Keratinocyte (primary cell): Measurements from ENCODE around the gene BICD1. TPM values are rescaled to one million over a fixed set of nuclear protein-coding genes. Genes with fewer than 3 reads are reported as not detected.

Experiments used
- DNase-seq: peaks from one replicate; pipeline ENCODE4 v3.0.0-alpha.2; 2011; ENCODE audit warnings: low read depth, missing footprints, low spot score
- FAIRE-seq: peaks from 2 replicates; lab custom pipeline; 2011; peaks lifted over from hg19 to GRCh38; lab: Jason Lieb, UNC
- H2AFZ ChIP-seq: 2 replicates; pipeline ENCODE4 v1.6.0; 2012; ENCODE audit warnings: low read length, control low read depth, inconsistent platforms; ENCODE audit not compliant: control insufficient read depth
- H3K27ac ChIP-seq: 2 replicates; pipeline ENCODE4 v1.5.1; 2011; ENCODE audit warnings: low read length; ENCODE audit not compliant: control insufficient read depth, insufficient read depth
- H3K27me3 ChIP-seq: 3 replicates; pipeline ENCODE4 v1.6.0; 2011; ENCODE audit warnings: low read length; ENCODE audit not compliant: control insufficient read depth, insufficient read depth; ENCODE audit errors: extremely low read depth
- H3K36me3 ChIP-seq, 2 experiments: 2 replicates in 1 of 2; 3 replicates in 1 of 2; pipeline ENCODE4 v1.5.1; 2011; ENCODE audit warnings: low read length in 2 of 2, mild to moderate bottlenecking in 1 of 2; ENCODE audit not compliant: control insufficient read depth in 2 of 2, insufficient read depth in 2 of 2; ENCODE audit errors: extremely low read depth in 1 of 2
- H3K4me1 ChIP-seq: 3 replicates; pipeline ENCODE4 v1.5.1; 2011; ENCODE audit warnings: low read length; ENCODE audit not compliant: control insufficient read depth, insufficient read depth; ENCODE audit errors: extremely low read depth
- H3K4me2 ChIP-seq: 3 replicates; pipeline ENCODE4 v1.6.0; 2011; ENCODE audit warnings: low read depth, low read length; ENCODE audit not compliant: control insufficient read depth, insufficient read depth; ENCODE audit errors: extremely low read depth
- H3K4me3 ChIP-seq, 3 experiments: fragments of 200-600 bp in 1 of 3; sonication (generic) in 1 of 3; 2 replicates in 2 of 3; 3 replicates in 1 of 3; pipeline ENCODE4 v1.5.1; 2011 to 2016; ENCODE audit warnings: low read length in 3 of 3, mild to moderate bottlenecking in 3 of 3, control low read depth in 2 of 3, inconsistent platforms in 1 of 3, low read depth in 1 of 3, mixed read lengths in 1 of 3, mixed run types in 1 of 3, moderate library complexity in 1 of 3; ENCODE audit not compliant: control insufficient read depth in 2 of 3, insufficient read depth in 2 of 3; ENCODE audit errors: extremely low read depth in 1 of 3
- H3K79me2 ChIP-seq: 2 replicates; pipeline ENCODE4 v1.6.0; 2012; ENCODE audit warnings: low read length; ENCODE audit not compliant: control insufficient read depth, insufficient read depth
- H3K9ac ChIP-seq: 3 replicates; pipeline ENCODE4 v1.6.0; 2011; ENCODE audit warnings: low read length; ENCODE audit not compliant: control insufficient read depth, insufficient read depth; ENCODE audit errors: extremely low read depth
- H3K9me1 ChIP-seq: 3 replicates; pipeline ENCODE4 v1.6.0; 2011; ENCODE audit warnings: low read length; ENCODE audit not compliant: control insufficient read depth, insufficient read depth; ENCODE audit errors: extremely low read depth
- H3K9me3 ChIP-seq: 2 replicates; pipeline ENCODE4 v1.5.1; 2012; ENCODE audit warnings: low read depth, low read length; ENCODE audit not compliant: control insufficient read depth
- H4K20me1 ChIP-seq: 3 replicates; pipeline ENCODE4 v1.6.0; 2011; ENCODE audit warnings: low read length; ENCODE audit not compliant: control insufficient read depth, insufficient read depth; ENCODE audit errors: extremely low read depth
- EZH2 ChIP-seq: IDR thresholded peaks from one replicate; pipeline ENCODE4 v1.6.1; 2012; ENCODE audit warnings: inconsistent platforms, mild to moderate bottlenecking, low read length, moderate library complexity
- dilution Hi-C: fragments of 300-500 bp; cut with MboI; formaldehyde crosslinking; loops from one replicate; pipeline ENCODE4 v1.7.0; 2020; ENCODE audit warnings: low sequenced_read_pairs; ENCODE audit not compliant: extremely low pct_ligation_motif_present
- polyA plus RNA-seq, 5 experiments: library from polyadenylated mRNA; depleted of rRNA in 3 of 5; stranded (reverse) in 3 of 5; stranded (forward) in 1 of 5; unstranded in 1 of 5; fragments of >200 nt; gene quantifications; 1 replicate in 1 of 5; 2 replicates in 3 of 5; 3 replicates in 1 of 5; pipeline versions ENCODE4 v1.2.1 to v1.2.3, GENCODE V29; 2011 to 2012; ENCODE audit warnings: missing spikeins in 2 of 5, low read depth in 1 of 5, low replicate concordance in 1 of 5
- TF ChIP-seq, protein P1 (sequence below), 3 experiments: IDR thresholded peaks in 1 of 3; conservative IDR thresholded peaks in 1 of 3; optimal IDR thresholded peaks in 1 of 3; 2 replicates in 2 of 3; 3 replicates in 1 of 3; pipeline versions ENCODE3 to v1.5.1; 2011; ENCODE audit warnings: low read length in 3 of 3, mild to moderate bottlenecking in 3 of 3, moderate library complexity in 2 of 3, control low read depth in 1 of 3, inconsistent platforms in 1 of 3; ENCODE audit not compliant: insufficient read depth in 2 of 3; ENCODE audit errors: extremely low read depth in 1 of 3

The BICD1 gene
- polyA plus RNA-seq, 1 donor (not counting 4 experiments of a cell fraction or from before 2014, with no cell fraction given): 10.2 TPM

DNA sequence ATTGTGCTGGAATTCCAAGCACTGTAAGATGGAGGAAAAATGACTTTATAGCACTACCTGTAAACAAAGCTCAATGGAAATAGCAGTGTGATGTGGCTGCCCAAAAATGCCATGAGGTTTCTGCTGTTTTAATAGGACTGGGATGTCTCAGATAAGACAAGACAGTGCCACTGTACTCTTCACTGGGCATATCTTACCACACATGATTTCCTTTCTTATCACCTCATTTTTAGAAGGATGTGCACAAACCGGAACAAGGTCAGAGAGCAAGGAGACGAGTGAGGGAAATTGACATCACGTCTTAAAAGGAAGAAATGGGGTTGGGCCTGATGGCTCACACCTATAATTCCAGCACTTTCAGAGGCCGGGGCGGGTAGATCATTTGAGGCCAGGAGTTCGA lies 254.3 kb downstream of the BICD1 start:
- Histone ChIP-seq H3K36me3 (peaks cover 0 to 2% of the 10 kb centered on the region in 2 experiments), H3K4me3 (no peak overlapping the region), H3K9me3 (no peaks in the 10 kb centered on the region), H3K4me1 (peaks cover 5% of the 10 kb centered on the region), H3K27ac (no peak overlapping the region), H3K9ac (no peak overlapping the region), H3K27me3 (no peaks in the 10 kb centered on the region), H3K79me2 (no peaks in the 10 kb centered on the region), H4K20me1 (no peaks in the 10 kb centered on the region), H3K9me1 (no peaks in the 10 kb centered on the region), H3K4me2 (no peak overlapping the region), H2AFZ (no peak overlapping the region)
- dilution Hi-C loops: no loop called here
- TF ChIP-seq, protein P1, sequence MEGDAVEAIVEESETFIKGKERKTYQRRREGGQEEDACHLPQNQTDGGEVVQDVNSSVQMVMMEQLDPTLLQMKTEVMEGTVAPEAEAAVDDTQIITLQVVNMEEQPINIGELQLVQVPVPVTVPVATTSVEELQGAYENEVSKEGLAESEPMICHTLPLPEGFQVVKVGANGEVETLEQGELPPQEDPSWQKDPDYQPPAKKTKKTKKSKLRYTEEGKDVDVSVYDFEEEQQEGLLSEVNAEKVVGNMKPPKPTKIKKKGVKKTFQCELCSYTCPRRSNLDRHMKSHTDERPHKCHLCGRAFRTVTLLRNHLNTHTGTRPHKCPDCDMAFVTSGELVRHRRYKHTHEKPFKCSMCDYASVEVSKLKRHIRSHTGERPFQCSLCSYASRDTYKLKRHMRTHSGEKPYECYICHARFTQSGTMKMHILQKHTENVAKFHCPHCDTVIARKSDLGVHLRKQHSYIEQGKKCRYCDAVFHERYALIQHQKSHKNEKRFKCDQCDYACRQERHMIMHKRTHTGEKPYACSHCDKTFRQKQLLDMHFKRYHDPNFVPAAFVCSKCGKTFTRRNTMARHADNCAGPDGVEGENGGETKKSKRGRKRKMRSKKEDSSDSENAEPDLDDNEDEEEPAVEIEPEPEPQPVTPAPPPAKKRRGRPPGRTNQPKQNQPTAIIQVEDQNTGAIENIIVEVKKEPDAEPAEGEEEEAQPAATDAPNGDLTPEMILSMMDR (optimal IDR thresholded peaks at IDR 0.05 in 1 of 3, IDR thresholded peaks at IDR 0.05 in 1 of 3, conservative IDR thresholded peaks at IDR 0.05 in 1 of 3; ENCODE audit: extremely low read depth in 1 of 3, insufficient read depth in 2 of 3, low read length in 3 of 3): no peak
- TF ChIP-seq EZH2: no peak
- FAIRE-seq (no peak), DNase-seq (no peak)

DNA sequence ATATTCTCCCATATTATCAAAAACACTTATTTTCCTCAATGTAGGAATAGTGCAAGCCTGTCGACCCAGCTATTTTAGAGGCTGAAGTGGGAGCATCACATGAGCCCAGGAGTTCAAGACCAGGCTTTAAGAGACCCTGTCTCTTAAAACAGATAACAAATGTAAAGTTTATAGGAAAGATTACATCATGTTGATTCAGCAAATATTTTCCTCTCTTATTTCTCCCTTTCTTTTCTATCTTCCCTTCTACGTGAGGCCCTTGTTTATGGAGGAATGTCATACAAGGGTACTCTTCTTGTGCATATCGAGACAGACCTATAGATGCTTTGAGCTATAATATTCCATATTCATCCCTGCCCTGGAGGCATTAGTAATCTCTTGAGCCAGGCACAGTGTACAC lies 256.2 kb downstream of the BICD1 start:
- no peak overlapping the region for H3K9ac ChIP-seq
- dilution Hi-C loops: no loop called here
- DNase-seq (no peak), FAIRE-seq (no peak)
- no peaks in the 10 kb centered on the region for H3K27me3 ChIP-seq
- H3K4me2 ChIP-seq: no peak overlapping the region
- no peak overlapping the region for H3K27ac ChIP-seq
- H3K4me3 ChIP-seq: no peak overlapping the region
- no peaks in the 10 kb centered on the region for H3K9me3 ChIP-seq
- no peak for TF ChIP-seq EZH2
- TF ChIP-seq, protein P1 (optimal IDR thresholded peaks at IDR 0.05 in 1 of 3, IDR thresholded peaks at IDR 0.05 in 1 of 3, conservative IDR thresholded peaks at IDR 0.05 in 1 of 3; ENCODE audit: extremely low read depth in 1 of 3, insufficient read depth in 2 of 3, low read length in 3 of 3): no peak
- H4K20me1 ChIP-seq: no peaks in the 10 kb centered on the region
- H3K79me2 ChIP-seq: no peaks in the 10 kb centered on the region
- no peaks in the 10 kb centered on the region for H3K36me3 ChIP-seq
- peaks cover 6% of the 10 kb centered on the region for H3K4me1 ChIP-seq
- no peak overlapping the region for H2AFZ ChIP-seq
- no peaks in the 10 kb centered on the region for H3K9me1 ChIP-seq
